ENCODE measurements around the gene OR10G2. TPM values are rescaled to one million over a fixed set of nuclear protein-coding genes. Genes with fewer than 3 reads are reported as not detected.
"Not testable (repeated sequence)": the region's sequence is repeated elsewhere in the genome, so short reads cannot be mapped to it uniquely, and the experiment has no call there.

Gene OR10G2
- total RNA-seq, 1 donor from 2014 or later: not detected

- peak; percentile 47 for ATAC-seq
These were observed 8.1 kb downstream of the OR10G2 start for GRCh38 chr14:21626491-21627230.

DNA sequence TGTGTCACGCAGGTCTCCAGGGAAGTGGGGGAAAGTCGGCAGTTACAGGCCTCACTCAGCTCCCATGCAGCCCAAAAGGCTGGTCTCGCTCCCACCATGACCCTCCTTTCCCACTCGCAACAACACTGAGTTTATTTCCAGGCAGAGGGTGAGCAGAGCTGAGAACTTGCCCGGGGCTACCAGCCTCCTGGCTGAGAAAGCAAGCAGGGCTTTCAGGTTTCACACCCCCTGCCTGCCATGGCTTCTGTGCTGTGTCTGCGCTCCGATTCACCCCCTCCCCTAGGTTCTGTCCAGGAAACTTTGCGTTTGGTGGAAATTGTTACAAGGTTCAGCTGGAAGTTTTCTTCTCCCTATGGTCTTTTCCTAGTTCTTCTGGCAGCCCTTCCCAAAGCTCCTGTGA is 17.1 kb downstream of the OR10G2 start:
- TF ChIP-seq CTCF (IDR thresholded peaks at IDR 0.05): no peak
- no peak for DNase-seq
- ATAC-seq: no peak
- intact Hi-C loops (cut with DNase I): no loop called here
- H3K27me3 ChIP-seq: no peaks in the 10 kb centered on the region
- H3K9me3 ChIP-seq: no peaks in the 10 kb centered on the region
- H3K27ac ChIP-seq: no peak overlapping the region
- H3K4me3 ChIP-seq: no peak overlapping the region
- no peaks in the 10 kb centered on the region for H3K36me3 ChIP-seq
- H3K4me1 ChIP-seq: no peaks in the 10 kb centered on the region

More at GRCh38 chr14:21626491-21627230, 8.1 kb downstream of the OR10G2 start:
- no peak for DNase-seq
- Histone ChIP-seq H3K36me3 (no peaks in the 10 kb centered on the region), H3K4me3 (no peak overlapping the region), H3K9me3 (no peaks in the 10 kb centered on the region), H3K4me1 (no peaks in the 10 kb centered on the region), H3K27me3 (no peaks in the 10 kb centered on the region), H3K27ac (no peak overlapping the region)
- no peak for TF ChIP-seq CTCF (IDR thresholded peaks at IDR 0.05)
- intact Hi-C loops (cut with DNase I): no loop called here

DNA sequence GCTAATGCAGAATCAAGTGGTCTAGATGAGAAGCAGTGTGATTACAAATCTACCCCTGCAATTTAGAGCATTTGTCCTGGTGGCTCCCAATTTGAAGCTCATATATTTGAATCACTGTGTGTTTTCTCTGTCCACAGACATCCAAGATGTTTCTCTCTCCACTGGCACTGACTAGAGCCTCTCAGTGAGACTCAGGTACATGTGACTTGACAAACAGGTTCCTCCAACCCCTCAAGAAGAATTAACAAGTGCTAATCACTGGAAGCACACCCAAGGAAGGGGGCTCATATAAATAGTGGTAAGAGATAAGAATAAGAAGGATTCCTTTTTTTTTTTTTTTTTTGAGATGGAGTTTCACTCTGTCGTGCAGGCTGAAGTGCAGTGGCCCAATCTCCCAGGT is 20.5 kb downstream of the OR10G2 start:
- intact Hi-C loops (cut with DNase I): no loop called here
- H3K27ac ChIP-seq: no peak overlapping the region
- H3K27me3 ChIP-seq: no peaks in the 10 kb centered on the region
- no peak for TF ChIP-seq CTCF (IDR thresholded peaks at IDR 0.05)
- no peak overlapping the region for H3K4me3 ChIP-seq
- no peak for DNase-seq
- H3K4me1 ChIP-seq: no peaks in the 10 kb centered on the region
- no peaks in the 10 kb centered on the region for H3K9me3 ChIP-seq
- peak; percentile 55 for ATAC-seq
- no peaks in the 10 kb centered on the region for H3K36me3 ChIP-seq

DNA sequence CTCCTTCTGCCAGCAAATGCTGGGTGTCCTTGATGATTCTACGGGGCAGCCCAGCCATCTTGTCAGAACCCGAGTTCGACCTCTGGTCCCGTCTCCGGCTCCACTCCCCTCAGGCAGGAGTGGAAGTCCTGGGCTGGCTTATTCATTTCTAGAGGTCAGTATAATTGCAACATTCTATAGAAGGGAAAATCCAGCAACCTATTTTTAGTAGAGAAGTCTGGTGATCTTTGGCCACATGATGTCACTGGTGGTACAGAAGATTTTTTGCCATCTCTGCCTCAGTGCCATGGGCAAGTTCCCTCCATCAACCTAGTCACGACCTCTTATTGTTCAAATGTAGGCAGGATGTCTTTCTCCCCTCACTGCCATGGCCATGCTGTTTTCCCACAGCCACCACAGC is 22.4 kb downstream of the OR10G2 start:
- Histone ChIP-seq H3K4me1 (no peaks in the 10 kb centered on the region), H3K9me3 (no peaks in the 10 kb centered on the region), H3K4me3 (no peak overlapping the region), H3K27me3 (no peaks in the 10 kb centered on the region), H3K27ac (no peak overlapping the region), H3K36me3 (no peaks in the 10 kb centered on the region)
- intact Hi-C loops (cut with DNase I): no loop called here
- ATAC-seq (no peak), DNase-seq (no peak)
- no peak for TF ChIP-seq CTCF (IDR thresholded peaks at IDR 0.05)

DNA sequence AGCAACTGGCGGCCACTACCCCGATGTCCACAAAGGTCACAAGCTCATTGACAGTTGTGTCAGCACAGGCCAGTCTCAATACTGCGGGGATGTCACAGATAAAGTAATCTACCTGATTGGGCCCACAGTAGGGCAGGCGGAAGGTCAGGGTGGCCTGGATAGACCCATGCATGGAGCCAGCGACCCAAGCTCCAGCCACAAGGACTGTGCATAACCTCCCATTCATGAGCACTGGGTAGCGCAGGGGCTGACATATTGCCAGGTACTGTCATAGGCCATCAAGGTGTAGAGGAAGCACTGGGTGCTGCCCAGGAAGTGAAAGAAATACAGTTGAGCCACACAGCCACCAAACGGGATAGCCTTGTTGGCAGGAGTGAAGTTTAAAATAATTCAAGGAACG is 32.6 kb downstream of the OR10G2 start:
- ATAC-seq; H3K27ac ChIP-seq; H3K27me3 ChIP-seq; H3K36me3 ChIP-seq; H3K4me3 ChIP-seq; H3K9me3 ChIP-seq; intact Hi-C loops (cut with DNase I); DNase-seq; H3K4me1 ChIP-seq: not testable (repeated sequence)

DNA sequence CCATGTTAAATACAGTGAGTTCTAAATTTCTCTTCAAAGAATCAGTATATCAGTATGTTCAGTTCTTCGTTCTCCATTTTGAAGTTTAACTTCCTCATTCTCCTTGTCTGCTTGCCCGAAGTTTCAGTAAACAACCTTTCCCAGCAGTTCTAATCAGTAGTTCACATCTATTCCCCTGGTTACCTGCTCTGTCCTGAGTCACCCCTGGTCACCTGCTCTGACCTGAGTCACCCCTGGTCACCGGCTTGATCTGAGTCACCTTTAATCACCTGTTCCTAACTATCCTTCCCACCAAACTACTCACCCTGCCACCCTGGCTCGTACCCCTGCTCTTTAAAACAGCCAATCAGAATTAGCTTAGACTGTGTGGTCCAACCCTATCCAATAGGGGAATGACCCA is 45.4 kb downstream of the OR10G2 start:
- H3K27ac ChIP-seq: no peak overlapping the region
- no peak for ATAC-seq
- intact Hi-C loops (cut with DNase I): no loop called here

More for the DNA sequence above, 45.4 kb downstream of the OR10G2 start:
- TF ChIP-seq CTCF (IDR thresholded peaks at IDR 0.05): no peak
- no peak for DNase-seq
- no peak overlapping the region for H3K4me3 ChIP-seq
- H3K4me1 ChIP-seq: no peaks in the 10 kb centered on the region
- H3K9me3 ChIP-seq: peaks cover 10% of the 10 kb centered on the region
- H3K36me3 ChIP-seq: no peaks in the 10 kb centered on the region
- H3K27me3 ChIP-seq: peaks cover 3% of the 10 kb centered on the region

Other genes with a start within 250 kb of the OR10G2 start
- gene CHD8, start 178.8 kb downstream of the OR10G2 start, total RNA-seq: 72.6 TPM
- 36.9 TPM for gene RAB2B, start 158.0 kb downstream of the OR10G2 start, total RNA-seq
- 69.4 TPM for gene TOX4, start 157.7 kb downstream of the OR10G2 start, total RNA-seq
- 48.6 TPM for gene METTL3, start 123.6 kb downstream of the OR10G2 start, total RNA-seq
- 8.1 TPM for gene SALL2, start 108.6 kb downstream of the OR10G2 start, total RNA-seq
- not detected for gene OR10G3, start 54.9 kb downstream of the OR10G2 start, total RNA-seq
- not detected for gene OR4E2, start 18.9 kb upstream of the OR10G2 start, total RNA-seq
- not detected for gene OR4E1, start 38.9 kb upstream of the OR10G2 start, total RNA-seq

Data from upper lobe of right lung (tissue), 1 donor.